ENCODE data around the gene BOLA1.
"Not testable (repeated sequence)": the region's sequence is repeated elsewhere in the genome, so short reads cannot be mapped to it uniquely, and the experiment has no call there.

BOLA1 gene

DNA sequence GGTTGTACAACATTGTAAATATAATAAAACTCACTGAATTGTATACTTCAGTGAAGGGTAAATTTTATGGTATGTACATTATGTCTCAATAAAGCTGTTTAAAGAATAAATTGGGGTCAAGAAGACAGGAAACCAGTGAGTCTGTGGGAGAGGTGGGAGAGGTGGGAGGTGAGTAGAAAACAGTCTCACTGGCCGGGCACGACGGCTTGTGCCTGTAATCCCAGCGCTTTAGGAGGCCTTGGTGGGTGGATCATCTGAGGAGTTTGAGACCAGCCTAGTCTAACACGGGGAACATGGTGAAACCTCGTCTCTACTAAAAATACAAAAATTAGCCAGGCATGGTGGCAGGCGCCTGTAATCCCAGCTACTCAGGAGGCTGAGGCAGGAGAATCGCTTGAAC is 33.1 kb downstream of the BOLA1 start:
- no peak for DNase-seq

DNA sequence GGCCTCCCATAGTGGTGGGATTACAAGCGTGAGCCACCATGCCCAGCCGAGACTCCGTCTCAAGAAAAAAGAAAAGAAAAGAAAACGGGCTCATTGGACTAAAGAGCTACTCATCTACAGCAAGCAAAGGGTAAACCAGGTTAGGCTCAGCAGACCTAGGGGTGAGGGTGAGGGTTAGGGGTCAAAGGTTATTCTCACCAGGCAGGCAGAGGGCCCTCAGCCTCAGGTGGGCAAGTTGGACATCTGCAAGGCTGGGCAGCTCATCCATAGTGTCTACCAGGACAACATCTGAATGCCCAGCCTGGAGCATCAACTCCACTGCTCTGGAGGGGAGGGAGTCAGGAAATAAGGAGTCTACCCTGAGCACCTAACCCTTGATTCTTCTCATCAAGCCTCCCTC is 33.8 kb downstream of the BOLA1 start:
- DNase-seq: no peak

DNA sequence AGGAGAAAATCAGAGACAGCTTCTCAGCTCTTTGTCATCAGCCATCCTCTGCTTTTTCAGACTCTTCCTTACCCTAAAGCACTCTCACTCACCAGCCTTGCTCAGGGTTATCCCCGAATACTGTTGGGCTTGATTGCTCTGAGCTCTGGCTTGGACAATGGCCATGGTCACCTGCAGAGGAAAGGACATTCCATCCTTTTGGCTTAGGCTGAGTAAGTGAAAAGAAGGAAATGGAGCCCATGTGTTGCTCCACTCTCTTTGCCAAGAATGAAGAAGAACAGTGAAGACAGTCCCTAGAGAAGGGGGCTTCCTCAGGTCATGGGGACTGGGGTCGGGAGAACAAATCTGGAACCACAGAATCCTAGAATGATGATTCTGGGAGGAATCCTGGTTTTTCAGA is 35.0 kb downstream of the BOLA1 start:
- no peak for DNase-seq

DNA sequence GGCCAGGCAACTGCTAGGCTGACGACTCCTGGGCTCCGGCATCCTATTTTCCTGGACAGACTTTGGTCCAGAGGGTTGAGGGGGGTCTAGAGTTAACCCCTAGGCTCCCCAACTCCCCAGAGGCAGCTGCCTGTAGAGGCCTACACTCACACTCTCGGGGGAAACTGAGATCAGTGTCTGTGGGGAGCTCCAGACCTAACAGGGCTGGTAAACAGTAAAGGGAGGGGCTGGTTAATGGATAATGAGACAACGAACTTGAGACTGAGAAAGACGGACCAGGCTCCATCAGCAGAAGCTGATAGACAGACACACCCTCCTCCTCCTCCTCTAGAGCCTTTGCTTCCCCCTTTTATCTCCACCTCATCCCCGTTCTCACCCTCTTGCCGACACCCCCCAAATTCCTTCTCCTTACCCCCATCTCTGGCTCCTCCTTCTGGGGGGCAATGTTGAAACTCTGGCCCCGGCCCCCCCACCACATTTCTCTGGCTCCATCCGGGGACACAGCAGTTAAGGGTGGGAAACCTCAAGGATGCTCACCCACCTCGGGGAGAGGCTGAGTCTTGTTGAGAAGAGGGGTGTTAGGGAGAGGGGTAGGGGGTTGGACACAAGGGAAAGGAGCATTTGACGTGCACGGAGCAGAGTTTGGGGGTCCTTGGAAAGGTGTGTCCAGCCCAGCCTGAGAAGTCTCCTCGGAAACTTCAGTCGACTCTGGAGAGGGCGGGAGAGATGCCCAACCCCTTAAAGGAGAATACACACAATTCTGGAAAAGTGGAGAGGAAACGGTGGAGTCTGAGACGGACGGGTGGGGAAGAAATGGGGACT is 37.0 kb downstream of the BOLA1 start, which contains the start of gene MTMR11:
Gene MTMR11 (minus strand): TSS at position 710 of the 822 bp plus-strand sequence. CDS start 232 bp downstream, at position 478.
- no peak for DNase-seq

DNA sequence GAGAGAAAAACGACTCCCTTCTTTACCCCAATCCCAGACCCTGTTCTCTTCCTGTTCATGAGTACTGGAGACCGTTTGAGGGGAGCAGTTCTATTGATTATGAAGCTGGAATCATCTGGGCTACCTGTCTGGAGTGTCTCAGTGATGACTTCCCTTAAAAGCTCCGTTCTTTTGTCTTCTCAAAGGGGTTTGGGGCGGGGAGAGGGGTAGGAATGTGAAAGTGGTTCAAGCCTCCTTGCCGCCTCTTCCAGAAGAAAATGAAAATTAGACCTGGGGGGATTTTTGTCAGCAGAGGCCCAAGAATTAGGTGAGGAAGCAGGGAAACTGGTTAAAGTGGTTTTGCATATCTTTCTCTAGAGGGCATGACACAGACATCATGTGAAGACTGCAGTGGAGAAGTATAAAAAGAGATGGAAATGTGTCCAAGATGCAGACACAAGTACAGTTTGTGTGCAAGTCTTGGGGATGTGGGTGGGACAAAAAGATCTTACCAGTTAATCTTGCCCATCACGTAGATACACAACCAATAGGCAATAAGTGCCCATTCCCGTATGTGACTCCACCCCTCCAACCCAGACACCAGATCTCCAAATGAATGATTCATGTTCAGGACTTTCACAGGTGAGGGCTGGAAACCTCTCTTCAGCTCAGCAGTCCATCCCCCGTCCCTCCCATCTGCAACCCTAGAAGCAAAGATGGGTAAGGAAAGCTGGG is 37.8 kb downstream of the BOLA1 start:
- no peak for DNase-seq

DNA sequence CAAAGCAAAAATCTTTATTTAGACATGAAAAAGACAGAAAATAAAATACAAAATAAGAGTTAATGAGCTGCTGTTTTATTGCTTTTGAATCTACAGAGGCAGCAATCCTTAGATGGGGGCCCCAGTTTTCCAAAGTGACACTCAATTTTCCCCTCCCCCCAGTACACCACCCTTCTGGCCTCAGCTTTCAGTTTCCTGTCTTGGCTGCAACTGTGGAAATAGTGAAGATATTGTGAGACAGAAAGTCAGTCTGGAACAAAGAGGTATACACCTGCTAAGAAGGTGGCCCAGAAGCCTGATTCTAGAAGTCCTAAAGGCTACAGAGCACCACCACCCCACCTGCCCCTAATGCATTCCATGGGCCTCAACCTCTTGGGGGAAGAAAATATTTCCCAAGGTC is 38.4 kb downstream of the BOLA1 start:
- no peak for DNase-seq

DNA sequence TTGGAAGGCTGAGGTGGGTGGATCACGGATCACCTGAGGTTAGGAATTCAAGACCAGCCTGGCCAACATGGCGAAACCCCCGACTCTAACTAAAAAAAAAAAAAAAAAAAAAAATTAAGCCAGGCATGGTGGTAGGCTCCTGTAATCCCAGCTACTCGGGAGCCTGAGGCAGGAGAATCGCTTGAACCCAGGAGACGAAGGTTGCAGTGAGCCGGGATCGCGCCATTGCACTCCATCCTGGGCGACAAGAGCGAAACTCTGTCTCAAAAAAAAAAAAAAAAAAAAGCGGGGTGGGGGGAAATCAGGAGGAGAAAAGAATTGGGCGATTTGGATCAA is 39.3 kb downstream of the BOLA1 start:
- not testable (repeated sequence) for DNase-seq

DNA sequence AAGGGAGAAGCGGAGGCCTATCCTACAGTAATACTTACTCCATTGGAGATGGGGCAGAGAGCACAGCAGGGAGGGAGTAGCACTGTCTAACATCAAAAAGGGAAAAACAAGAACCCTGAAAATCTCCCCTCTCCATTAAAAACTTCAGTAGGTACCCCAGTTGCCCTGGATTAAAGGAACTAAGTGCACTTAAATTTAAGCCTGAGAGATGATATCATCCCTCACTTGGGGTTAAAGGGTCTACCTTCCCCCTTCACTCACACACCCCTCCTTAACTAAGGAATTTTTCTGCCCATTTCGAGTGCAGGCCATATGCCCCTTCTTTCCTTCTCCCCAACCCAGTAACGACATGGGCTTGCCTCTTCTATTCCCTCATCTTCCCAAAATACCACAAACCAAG is 41.1 kb downstream of the BOLA1 start:
- no peak for DNase-seq

DNA sequence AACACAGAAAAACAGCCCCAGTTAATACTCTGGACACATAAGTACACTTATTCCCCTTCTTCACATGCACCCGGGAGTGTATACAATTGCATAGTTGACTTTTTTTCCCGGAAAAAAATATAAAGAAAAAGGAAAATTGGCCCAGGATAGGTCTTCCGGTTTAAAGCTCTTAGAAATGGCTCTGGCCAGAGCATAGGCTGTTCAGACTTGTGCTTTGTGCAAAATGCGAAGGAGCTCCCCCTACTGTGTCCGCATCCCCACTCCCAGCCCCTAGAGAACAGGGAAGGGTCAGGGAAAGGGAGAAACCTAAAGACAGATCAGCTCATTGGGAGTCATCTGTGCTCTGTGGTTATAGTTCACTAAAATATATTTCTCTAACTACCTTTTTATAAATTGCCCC is 42.8 kb downstream of the BOLA1 start:
- DNase-seq: no peak

DNA sequence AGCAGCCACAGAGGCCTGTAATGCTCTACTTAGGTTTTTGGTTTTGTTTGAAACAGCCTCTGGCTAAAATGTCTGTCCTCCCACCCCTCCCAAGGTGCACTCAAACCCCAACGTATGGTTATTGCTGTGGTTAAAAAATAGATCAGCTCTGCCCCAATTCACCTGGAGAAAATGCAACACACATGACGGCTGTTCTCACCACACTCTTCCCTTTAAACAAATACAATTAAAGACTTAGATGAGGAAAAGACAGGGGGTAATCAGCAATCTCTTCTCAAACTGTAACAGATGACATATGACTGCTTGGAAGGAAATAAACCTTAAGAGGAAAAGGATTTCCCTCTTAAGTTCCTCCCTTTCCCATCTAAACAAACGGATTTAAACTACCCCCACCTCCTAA is 43.5 kb downstream of the BOLA1 start:
- DNase-seq: no peak

DNA sequence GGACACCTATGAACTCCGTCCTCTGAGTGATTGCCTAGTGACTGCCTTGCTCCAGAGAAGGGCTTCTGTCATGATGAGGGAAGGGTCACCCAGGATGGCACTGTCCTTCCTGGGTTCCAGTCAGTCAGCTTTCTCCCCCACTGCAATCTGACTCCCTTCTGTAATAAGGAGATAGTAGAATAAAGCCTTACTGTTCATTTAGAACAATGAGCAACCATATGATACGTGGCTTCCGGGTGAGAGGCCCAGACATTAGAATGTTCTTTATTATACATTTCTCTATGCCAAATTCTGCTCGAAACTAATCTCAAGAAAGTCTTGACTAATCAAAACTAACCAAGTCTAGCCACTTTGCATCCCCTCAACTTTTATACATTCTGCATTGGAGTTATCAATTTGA is 45.8 kb downstream of the BOLA1 start:
- no peak for DNase-seq

DNA sequence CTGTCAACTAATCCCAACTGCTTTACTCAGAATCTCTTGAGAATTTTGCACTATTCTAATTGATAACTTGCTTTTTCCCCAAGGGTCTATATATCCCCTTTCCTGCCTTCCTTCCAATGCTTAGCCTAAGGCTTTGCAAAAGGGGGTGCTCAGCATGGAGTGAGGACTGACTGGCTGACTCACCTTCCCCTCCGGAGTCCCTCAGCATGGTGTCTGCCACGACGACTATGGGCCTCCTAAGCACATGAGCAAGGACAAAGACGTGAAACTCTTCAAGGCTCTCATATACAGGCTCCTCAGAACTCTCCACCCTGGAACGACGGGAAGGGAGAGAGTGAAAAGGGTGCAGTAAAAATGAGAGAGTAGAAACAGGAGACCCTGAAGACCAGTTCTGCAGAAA is 50.5 kb downstream of the BOLA1 start:
- no peak for DNase-seq

Measured in CD4-positive, alpha-beta T cell treated with Interleukin-4 for 4 hours (primary cell).